NCI-H345 (cell line): Measurements from ENCODE around the gene HCAR2.
"Not testable (repeated sequence)": the region's sequence is repeated elsewhere in the genome, so short reads cannot be mapped to it uniquely, and the experiment has no call there.

Experiments
- DNase-seq: peaks from one replicate; lab custom pipeline; 2025; lab: John Stamatoyannopoulos, UW

Gene HCAR2

GRCh38 chr12:122702890-122703611 is at the start of gene HCAR2:
HCAR2 (minus strand) TSS chr12:122703357; CDS start chr12:122703283, 74 bp downstream.
- not testable (repeated sequence) for DNase-seq

- DNase-seq = peak; percentile 99
Measured at GRCh38 chr12:122752464-122753318, 49.5 kb upstream of the HCAR2 start, which contains the start of gene DENR. DENR (plus strand) TSS chr12:122752824; CDS start chr12:122753702, 878 bp downstream.

- not testable (repeated sequence) for DNase-seq
Measured at GRCh38 chr12:122750781-122751515, 47.8 kb upstream of the HCAR2 start.

GRCh38 chr12:122749569-122750332 is 46.6 kb upstream of the HCAR2 start:
- DNase-seq = no peak

- no peak for DNase-seq
Measured at GRCh38 chr12:122747224-122748135, 44.3 kb upstream of the HCAR2 start.

GRCh38 chr12:122743895-122744525 is 40.9 kb upstream of the HCAR2 start:
- DNase-seq = no peak

- no peak for DNase-seq
Measured at GRCh38 chr12:122740351-122740750, 37.2 kb upstream of the HCAR2 start.

- no peak for DNase-seq
Measured at GRCh38 chr12:122738571-122738970, 35.4 kb upstream of the HCAR2 start.

- no peak for DNase-seq
Measured at GRCh38 chr12:122732611-122733010, 29.5 kb upstream of the HCAR2 start.

- DNase-seq = no peak
Measured at GRCh38 chr12:122732170-122732569, 29.0 kb upstream of the HCAR2 start.

- DNase-seq = no peak
Measured at GRCh38 chr12:122730215-122731014, 27.3 kb upstream of the HCAR2 start, which contains the start of gene HCAR1. HCAR1 (minus strand) TSS chr12:122730844; CDS start chr12:122730339, 505 bp downstream.

- DNase-seq = no peak
Measured at GRCh38 chr12:122729583-122730214, 26.5 kb upstream of the HCAR2 start.

- no peak for DNase-seq
Measured at GRCh38 chr12:122726080-122726558, 23.0 kb upstream of the HCAR2 start.

- no peak for DNase-seq
Measured at GRCh38 chr12:122725452-122726079, 22.4 kb upstream of the HCAR2 start.

- DNase-seq = no peak
Measured at GRCh38 chr12:122724641-122725243, 21.6 kb upstream of the HCAR2 start.

GRCh38 chr12:122722387-122722786 is 19.2 kb upstream of the HCAR2 start:
- DNase-seq = no peak

- DNase-seq = no peak
Measured at GRCh38 chr12:122721057-122721545, 17.9 kb upstream of the HCAR2 start.
